Endothelial cell of umbilical vein (primary cell): Measurements from ENCODE around the gene PTPRD. TPM values are rescaled to one million over a fixed set of nuclear protein-coding genes. Genes with fewer than 3 reads are reported as not detected.
"Not testable (repeated sequence)": the region's sequence is repeated elsewhere in the genome, so short reads cannot be mapped to it uniquely, and the experiment has no call there.

Experiments used
- BruUV-seq: library from RNA; stranded (reverse); fragments of 400-500 nt; replicated peaks from 2 replicates; lab custom pipeline; 2021; lab: Mats Ljungman, UMichigan
- CTCF ChIA-PET: fragments of 300-600, 350-600 bp; sonication (Branson Sonifier 250); formaldehyde crosslinking; loops from one replicate; lab custom pipeline; 2021; ENCODE audit warnings: antibody characterized with exemption, inconsistent platforms; lab: Charles Lee
- POLR2A ChIA-PET: fragments of 300-600, 350-600 bp; sonication (Branson Sonifier 250); formaldehyde crosslinking; loops from one replicate; lab custom pipeline; 2021; ENCODE audit warnings: antibody characterized with exemption, inconsistent platforms; lab: Charles Lee
- DNase-seq: peaks from one replicate; pipeline ENCODE4 v3.0.0-alpha.2; 2011; ENCODE audit warnings: low read depth, low spot score
- FAIRE-seq: peaks from 2 replicates; lab custom pipeline; 2011; peaks lifted over from hg19 to GRCh38; lab: Jason Lieb, UNC
- H2AFZ ChIP-seq: 2 replicates; pipeline ENCODE4 v1.6.0; 2012; ENCODE audit warnings: low read depth, low read length, control low read depth, inconsistent platforms
- H3K27ac ChIP-seq: 2 replicates; pipeline ENCODE4 v1.5.1; 2011; ENCODE audit warnings: low read depth, mild to moderate bottlenecking, control low read depth, low read length, moderate library complexity; ENCODE audit not compliant: insufficient read depth
- H3K27me3 ChIP-seq, 2 experiments: 2 replicates each; pipeline versions ENCODE4 v1.6.0 to v1.6.1; 2011; ENCODE audit warnings: low read length in 2 of 2, mixed read lengths in 1 of 2; ENCODE audit not compliant: control insufficient read depth in 2 of 2, insufficient read depth in 2 of 2
- H3K36me3 ChIP-seq, 2 experiments: 2 replicates in 1 of 2; 3 replicates in 1 of 2; pipeline ENCODE4 v1.5.1; 2011; ENCODE audit warnings: low read length in 2 of 2, mild to moderate bottlenecking in 1 of 2, moderate library complexity in 1 of 2; ENCODE audit not compliant: control insufficient read depth in 2 of 2, insufficient read depth in 2 of 2; ENCODE audit errors: extremely low read depth in 1 of 2
- H3K4me1 ChIP-seq: 3 replicates; pipeline ENCODE4 v1.5.1; 2011; ENCODE audit warnings: mild to moderate bottlenecking, low read length; ENCODE audit not compliant: control insufficient read depth, insufficient read depth; ENCODE audit errors: extremely low read depth
- H3K4me2 ChIP-seq: 2 replicates; pipeline ENCODE4 v1.6.1; 2011; ENCODE audit warnings: low read length, control low read depth, mixed read lengths; ENCODE audit not compliant: insufficient read depth
- H3K4me3 ChIP-seq, 3 experiments: fragments of 200-600 bp in 1 of 3; sonication (generic), shearing (Covaris generic) in 1 of 3; replicated peaks in 1 of 3; 2 replicates each; pipeline ENCODE4 v1.5.1; 2011 to 2016; ENCODE audit warnings: control low read depth in 3 of 3, low read length in 3 of 3, mild to moderate bottlenecking in 2 of 3, inconsistent platforms in 1 of 3, low read depth in 1 of 3, moderate library complexity in 1 of 3; ENCODE audit not compliant: insufficient read depth in 1 of 3
- H3K79me2 ChIP-seq: 2 replicates; pipeline ENCODE4 v1.6.0; 2012; ENCODE audit warnings: low read length, inconsistent platforms; ENCODE audit not compliant: control insufficient read depth, insufficient read depth
- H3K9ac ChIP-seq: replicated peaks from 2 replicates; pipeline ENCODE3; 2011; ENCODE audit warnings: low read length, control low read depth; ENCODE audit not compliant: insufficient read depth; ENCODE audit errors: extremely low read depth
- H3K9me1 ChIP-seq: replicated peaks from 3 replicates; pipeline ENCODE4 v1.6.0; 2011; ENCODE audit warnings: mild to moderate bottlenecking, low read length; ENCODE audit not compliant: control insufficient read depth, insufficient read depth; ENCODE audit errors: extremely low read depth
- H3K9me3 ChIP-seq: replicated peaks from 2 replicates; pipeline ENCODE4 v1.5.1; 2012; ENCODE audit warnings: low read length, inconsistent platforms; ENCODE audit not compliant: control insufficient read depth, insufficient read depth
- H4K20me1 ChIP-seq: replicated peaks from 2 replicates; pipeline ENCODE3; 2011; ENCODE audit warnings: mild to moderate bottlenecking, low read length; ENCODE audit not compliant: control insufficient read depth, insufficient read depth; ENCODE audit errors: extremely low read depth
- EZH2 ChIP-seq: IDR thresholded peaks from 2 replicates; pipeline ENCODE4 v1.6.1; 2012; ENCODE audit warnings: borderline replicate concordance, low read depth, mild to moderate bottlenecking, moderate library complexity, low read length, inconsistent platforms; ENCODE audit not compliant: severe bottlenecking
- FOS ChIP-seq: IDR thresholded peaks from 2 replicates; pipeline ENCODE4 v1.6.1; 2011; ENCODE audit warnings: mild to moderate bottlenecking, low read length, moderate library complexity, borderline replicate concordance; ENCODE audit not compliant: insufficient read depth
- GATA2 ChIP-seq: IDR thresholded peaks from 2 replicates; pipeline ENCODE4 v1.7.0; 2011; ENCODE audit warnings: low read depth, mild to moderate bottlenecking, moderate library complexity, mixed read lengths, low read length; ENCODE audit not compliant: insufficient read length, insufficient read depth
- JUN ChIP-seq: IDR thresholded peaks from 2 replicates; pipeline ENCODE4 v1.6.1; 2011; ENCODE audit warnings: borderline replicate concordance, low read depth; ENCODE audit not compliant: insufficient read length, insufficient read depth
- MYC ChIP-seq: IDR thresholded peaks from one replicate; pipeline ENCODE4 v1.6.1; 2011; ENCODE audit warnings: mild to moderate bottlenecking, low read depth, low read length
- POLR2A ChIP-seq: IDR thresholded peaks from 2 replicates; pipeline ENCODE4 v1.6.1; 2012; ENCODE audit warnings: low read depth, mild to moderate bottlenecking, control low read depth, low read length
- POLR2AphosphoS5 ChIP-seq: IDR thresholded peaks from 2 replicates; pipeline ENCODE4 v1.6.1; 2012; ENCODE audit warnings: low read depth, mild to moderate bottlenecking, control low read depth, low read length, moderate library complexity; ENCODE audit not compliant: insufficient read depth
- dilution Hi-C: fragments of 300-500 bp; cut with MboI; formaldehyde crosslinking; loops from one replicate; pipeline ENCODE4 v1.15.0; 2019; ENCODE audit warnings: low sequenced_read_pairs; ENCODE audit not compliant: extremely low pct_ligation_motif_present
- intact Hi-C: fragments of 100-400 bp; cut with micrococcal nuclease; formaldehyde crosslinking; loops from one replicate; pipeline ENCODE4 v1.10.0; 2022
- polyA plus RNA-seq, 4 experiments: library from polyadenylated mRNA; depleted of rRNA in 3 of 4; stranded (reverse) in 3 of 4; unstranded in 1 of 4; fragments of >200 nt; gene quantifications; 2 replicates each; pipeline versions ENCODE4 v1.2.1 to v1.2.3, GENCODE V29; 2011 to 2012; ENCODE audit warnings: missing spikeins in 1 of 4
- total RNA-seq: library from RNA; stranded (reverse); gene quantifications from 2 replicates; pipeline ENCODE4 v1.2.3, GENCODE V29; 2021
- TF ChIP-seq, protein P1 (sequence below): IDR thresholded peaks from 2 replicates; pipeline ENCODE4 v1.6.1; 2011; ENCODE audit not compliant: insufficient read depth, insufficient read length
- TF ChIP-seq, protein P2 (sequence below), 2 donors: IDR thresholded peaks; 1 replicate in 1 of 2; 2 replicates in 1 of 2; pipeline ENCODE4 v1.5.1; 2011; ENCODE audit warnings: low read length in 2 of 2, mild to moderate bottlenecking in 2 of 2, moderate library complexity in 2 of 2, control low read depth in 1 of 2, inconsistent platforms in 1 of 2, low read depth in 1 of 2; ENCODE audit not compliant: insufficient read depth in 1 of 2; ENCODE audit errors: extremely low read depth in 1 of 2

Gene PTPRD
- total and polyA plus RNA-seq, 2 donors (not counting 3 experiments of a cell fraction or from before 2014, with no cell fraction given): 5.5 to 5.7 TPM

DNA sequence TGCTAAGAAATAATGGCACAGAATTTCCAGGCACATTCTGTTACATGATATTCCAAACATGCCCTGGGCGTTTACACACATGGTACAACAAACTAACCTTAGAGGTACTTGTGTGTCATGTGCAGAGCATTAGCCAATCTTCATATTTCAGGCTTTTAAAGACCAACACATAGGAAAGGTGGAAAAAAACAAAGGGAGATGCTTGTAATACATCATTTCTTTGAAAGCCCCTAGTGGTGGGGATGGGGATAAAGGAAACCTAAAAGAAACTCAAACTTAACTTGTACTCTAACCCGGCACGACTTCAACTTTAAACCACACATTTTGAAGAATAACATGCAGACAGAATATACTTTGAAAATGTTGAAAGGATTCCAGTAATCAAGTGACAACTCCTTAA, 133.6 kb downstream of the PTPRD start:
- H3K4me1 ChIP-seq: no peaks in the 10 kb centered on the region
- H3K9ac ChIP-seq: no peak overlapping the region
- no peaks in the 10 kb centered on the region for H3K27me3 ChIP-seq
- no peaks in the 10 kb centered on the region for H3K79me2 ChIP-seq
- H2AFZ ChIP-seq: no peak overlapping the region
- no peak overlapping the region for H3K27ac ChIP-seq
- H3K4me3 ChIP-seq: no peak overlapping the region
- no peaks in the 10 kb centered on the region for H4K20me1 ChIP-seq
- CTCF ChIA-PET: no interaction called here
- no peak for DNase-seq
- POLR2A ChIA-PET: no interaction called here
- BruUV-seq: no TSS peak
- H3K9me3 ChIP-seq: no peaks in the 10 kb centered on the region
- H3K9me1 ChIP-seq: no peaks in the 10 kb centered on the region
- no peak for TF ChIP-seq GATA2
- TF ChIP-seq, protein P1, sequence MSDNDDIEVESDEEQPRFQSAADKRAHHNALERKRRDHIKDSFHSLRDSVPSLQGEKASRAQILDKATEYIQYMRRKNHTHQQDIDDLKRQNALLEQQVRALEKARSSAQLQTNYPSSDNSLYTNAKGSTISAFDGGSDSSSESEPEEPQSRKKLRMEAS: no peak
- TF ChIP-seq POLR2AphosphoS5: no peak
- no peak for TF ChIP-seq MYC
- no peak for TF ChIP-seq JUN
- no peak for TF ChIP-seq EZH2
- no peak for TF ChIP-seq POLR2A
- TF ChIP-seq FOS: no peak
- TF ChIP-seq, protein P2, sequence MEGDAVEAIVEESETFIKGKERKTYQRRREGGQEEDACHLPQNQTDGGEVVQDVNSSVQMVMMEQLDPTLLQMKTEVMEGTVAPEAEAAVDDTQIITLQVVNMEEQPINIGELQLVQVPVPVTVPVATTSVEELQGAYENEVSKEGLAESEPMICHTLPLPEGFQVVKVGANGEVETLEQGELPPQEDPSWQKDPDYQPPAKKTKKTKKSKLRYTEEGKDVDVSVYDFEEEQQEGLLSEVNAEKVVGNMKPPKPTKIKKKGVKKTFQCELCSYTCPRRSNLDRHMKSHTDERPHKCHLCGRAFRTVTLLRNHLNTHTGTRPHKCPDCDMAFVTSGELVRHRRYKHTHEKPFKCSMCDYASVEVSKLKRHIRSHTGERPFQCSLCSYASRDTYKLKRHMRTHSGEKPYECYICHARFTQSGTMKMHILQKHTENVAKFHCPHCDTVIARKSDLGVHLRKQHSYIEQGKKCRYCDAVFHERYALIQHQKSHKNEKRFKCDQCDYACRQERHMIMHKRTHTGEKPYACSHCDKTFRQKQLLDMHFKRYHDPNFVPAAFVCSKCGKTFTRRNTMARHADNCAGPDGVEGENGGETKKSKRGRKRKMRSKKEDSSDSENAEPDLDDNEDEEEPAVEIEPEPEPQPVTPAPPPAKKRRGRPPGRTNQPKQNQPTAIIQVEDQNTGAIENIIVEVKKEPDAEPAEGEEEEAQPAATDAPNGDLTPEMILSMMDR (IDR thresholded peaks at IDR 0.05; ENCODE audit: extremely low read depth in 1 of 2, insufficient read depth in 1 of 2, low read depth in 1 of 2, low read length in 2 of 2): no peak
- no peaks in the 10 kb centered on the region for H3K36me3 ChIP-seq
- no peak overlapping the region for H3K4me2 ChIP-seq
- dilution Hi-C loops (no loop called here), intact Hi-C loops (no loop called here)
- no peak for FAIRE-seq

DNA sequence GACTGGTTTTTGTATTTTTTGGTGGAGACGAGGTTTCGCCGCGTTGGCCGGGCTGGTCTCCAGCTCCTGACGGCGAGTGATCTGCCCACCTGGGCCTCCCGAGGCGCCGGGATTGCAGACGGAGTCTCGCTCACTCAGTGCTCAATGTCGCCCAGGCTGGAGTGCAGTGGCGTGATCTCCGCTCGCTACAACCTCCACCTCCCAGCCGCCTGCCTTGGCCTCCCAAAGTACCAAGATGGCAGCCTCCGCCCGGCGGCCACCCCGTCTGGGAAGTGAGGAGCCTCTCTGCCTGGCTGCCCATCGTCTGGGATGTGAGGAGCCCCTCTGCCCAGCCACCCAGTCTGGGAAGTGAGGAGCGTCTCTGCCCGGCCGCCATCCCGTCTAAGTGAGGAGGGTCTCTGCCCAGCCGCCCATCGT, 163.6 kb downstream of the PTPRD start:
- H3K4me3 ChIP-seq, H3K79me2 ChIP-seq, H3K9ac ChIP-seq, CTCF ChIA-PET, dilution Hi-C loops, H3K9me3 ChIP-seq, H2AFZ ChIP-seq, BruUV-seq, H3K9me1 ChIP-seq, H3K27me3 ChIP-seq, H3K4me1 ChIP-seq, intact Hi-C loops, H3K4me2 ChIP-seq, POLR2A ChIA-PET, H3K36me3 ChIP-seq, H4K20me1 ChIP-seq, DNase-seq, H3K27ac ChIP-seq, FAIRE-seq: not testable (repeated sequence)
